CD4-positive, alpha-beta T cell (primary cell): Measurements from ENCODE around the gene GLIS1. TPM values are rescaled to one million over a fixed set of nuclear protein-coding genes. Genes with fewer than 3 reads are reported as not detected.

ENCODE experiments used
- ATAC-seq: fragments of 200-7000 bp; cut with Tn5 transposase; one replicate; pipeline ENCODE4 v1.10.0; 2022; ENCODE audit warnings: mild to moderate bottlenecking; ENCODE audit not compliant: poor library complexity
- CTCF ChIA-PET: fragments of 350-600 bp; sonication (Branson Sonifier 250); formaldehyde crosslinking; loops from one replicate; lab custom pipeline; 2021; ENCODE audit warnings: antibody characterized with exemption, inconsistent platforms; lab: Charles Lee
- POLR2A ChIA-PET: fragments of 350-600 bp; sonication (Branson Sonifier 250); formaldehyde crosslinking; loops from one replicate; lab custom pipeline; 2021; ENCODE audit warnings: antibody characterized with exemption, inconsistent platforms; lab: Charles Lee
- DNase-seq, 14 experiments: peaks; one replicate each; pipeline ENCODE4 v3.0.0-alpha.2; 2013 to 2020; ENCODE audit warnings: mixed read lengths in 2 of 14
- H3K27ac ChIP-seq, 2 donors: one replicate each; pipeline versions ENCODE4 v1.5.1 to v1.7.0; 2013; ENCODE audit warnings: low read length in 2 of 2, low read depth in 1 of 2, mild to moderate bottlenecking in 1 of 2
- H3K27me3 ChIP-seq, 2 experiments: 1 replicate in 1 of 2; 2 replicates in 1 of 2; pipeline versions ENCODE4 v1.6.1 to v1.7.0; 2013; ENCODE audit warnings: low read length in 2 of 2, control low read depth in 1 of 2, mild to moderate bottlenecking in 1 of 2, moderate library complexity in 1 of 2; ENCODE audit not compliant: insufficient read depth in 2 of 2, control insufficient read depth in 1 of 2
- H3K36me3 ChIP-seq: one replicate; pipeline ENCODE4 v1.6.1; 2013; ENCODE audit warnings: low read length, control low read depth; ENCODE audit not compliant: insufficient read depth
- H3K4me1 ChIP-seq: one replicate; pipeline ENCODE4 v1.6.1; 2013; ENCODE audit warnings: low read length, control low read depth; ENCODE audit not compliant: insufficient read depth
- H3K4me3 ChIP-seq: one replicate; pipeline ENCODE4 v1.5.1; 2013; ENCODE audit warnings: mild to moderate bottlenecking, low read length, moderate library complexity
- H3K9me3 ChIP-seq, 2 experiments: 1 replicate in 1 of 2; 2 replicates in 1 of 2; pipeline versions ENCODE4 v1.6.1 to v1.7.0; 2013; ENCODE audit warnings: low read length in 2 of 2, mild to moderate bottlenecking in 2 of 2, control low read depth in 1 of 2, moderate library complexity in 1 of 2; ENCODE audit not compliant: control insufficient read depth in 1 of 2, insufficient read depth in 1 of 2
- H3K27ac Mint-ChIP-seq: one replicate; pipeline ENCODE4 v1.8.0; 2020; ENCODE audit warnings: mixed read lengths
- H3K27me3 Mint-ChIP-seq: one replicate; pipeline ENCODE4 v1.8.0; 2021; ENCODE audit warnings: mixed read lengths
- H3K36me3 Mint-ChIP-seq: one replicate; pipeline ENCODE4 v1.8.0; 2021; ENCODE audit warnings: low read depth, mixed read lengths
- H3K4me1 Mint-ChIP-seq: one replicate; pipeline ENCODE4 v1.8.0; 2021; ENCODE audit warnings: low read depth, mixed read lengths
- H3K4me3 Mint-ChIP-seq: one replicate; pipeline ENCODE4 v1.8.0; 2020; ENCODE audit warnings: mild to moderate bottlenecking, mixed read lengths
- H3K9me3 Mint-ChIP-seq: one replicate; pipeline ENCODE4 v1.8.0; 2020; ENCODE audit warnings: mixed read lengths
- intact Hi-C, 2 experiments: fragments of 100-400 bp; cut with DNase I in 1 of 2; cut with micrococcal nuclease in 1 of 2; formaldehyde crosslinking; loops; one replicate each; pipeline versions ENCODE4 v1.15.1 to v1.9.0; 2023 to 2025; cut with DNase I, micrococcal nuclease
- total RNA-seq, 174 experiments: library from RNA in 2 of 174; stranded (reverse) in 2 of 174; gene quantifications; one replicate each; pipeline ENCODE4 v1.2.3 and lab custom pipeline; 2021 to 2026
- TF ChIP-seq, protein P1 (sequence below): fragments of 200-600 bp; IDR thresholded peaks from one replicate; pipeline ENCODE4 v1.8.0; 2022; ENCODE audit warnings: antibody characterized with exemption, mild to moderate bottlenecking

Gene GLIS1
- total RNA-seq, 2 experiments from 2014 or later: not detected

DNA sequence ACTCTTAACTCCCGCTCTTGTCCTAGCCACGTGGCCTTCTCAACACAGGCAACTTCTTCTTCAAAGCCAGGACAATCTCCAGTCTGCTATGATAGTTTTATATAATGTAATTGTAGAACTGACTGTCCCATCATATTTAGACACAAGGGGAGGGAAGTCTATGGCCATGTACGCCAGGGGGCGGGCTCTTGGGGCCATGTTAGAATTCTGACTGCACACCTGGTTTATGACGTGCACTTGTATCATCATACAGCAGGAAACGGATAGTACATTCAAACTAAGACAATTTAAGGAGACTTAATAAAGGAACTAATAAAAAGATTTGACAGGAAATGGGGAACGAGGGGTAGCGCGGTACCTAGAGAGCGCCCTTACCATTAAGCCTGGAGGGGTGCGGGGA is 258.3 kb downstream of the GLIS1 start:
- TF ChIP-seq, protein P1, sequence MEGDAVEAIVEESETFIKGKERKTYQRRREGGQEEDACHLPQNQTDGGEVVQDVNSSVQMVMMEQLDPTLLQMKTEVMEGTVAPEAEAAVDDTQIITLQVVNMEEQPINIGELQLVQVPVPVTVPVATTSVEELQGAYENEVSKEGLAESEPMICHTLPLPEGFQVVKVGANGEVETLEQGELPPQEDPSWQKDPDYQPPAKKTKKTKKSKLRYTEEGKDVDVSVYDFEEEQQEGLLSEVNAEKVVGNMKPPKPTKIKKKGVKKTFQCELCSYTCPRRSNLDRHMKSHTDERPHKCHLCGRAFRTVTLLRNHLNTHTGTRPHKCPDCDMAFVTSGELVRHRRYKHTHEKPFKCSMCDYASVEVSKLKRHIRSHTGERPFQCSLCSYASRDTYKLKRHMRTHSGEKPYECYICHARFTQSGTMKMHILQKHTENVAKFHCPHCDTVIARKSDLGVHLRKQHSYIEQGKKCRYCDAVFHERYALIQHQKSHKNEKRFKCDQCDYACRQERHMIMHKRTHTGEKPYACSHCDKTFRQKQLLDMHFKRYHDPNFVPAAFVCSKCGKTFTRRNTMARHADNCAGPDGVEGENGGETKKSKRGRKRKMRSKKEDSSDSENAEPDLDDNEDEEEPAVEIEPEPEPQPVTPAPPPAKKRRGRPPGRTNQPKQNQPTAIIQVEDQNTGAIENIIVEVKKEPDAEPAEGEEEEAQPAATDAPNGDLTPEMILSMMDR: no peak
- H3K4me3 ChIP-seq: no peak overlapping the region
- ChIA-PET POLR2A (no interaction called here), CTCF (no interaction called here)
- no peaks in the 10 kb centered on the region for H3K9me3 Mint-ChIP-seq
- no peaks in the 10 kb centered on the region for H3K4me1 Mint-ChIP-seq
- intact Hi-C loops: loop anchor here in 1 of 2 experiments (10.0 kb wide), 1 partner anchor 1334 kb away; no protein-coding TSS in a partner anchor
- H3K36me3 Mint-ChIP-seq: no peaks in the 10 kb centered on the region
- DNase-seq (no peak), ATAC-seq (no peak)
- H3K27ac ChIP-seq: no peak overlapping the region
- no peak overlapping the region for H3K4me3 Mint-ChIP-seq
- peaks cover 0 to 8% of the 10 kb centered on the region in 2 experiments for H3K27me3 ChIP-seq
- peaks cover 5% of the 10 kb centered on the region for H3K4me1 ChIP-seq
- peaks cover 14% of the 10 kb centered on the region for H3K27me3 Mint-ChIP-seq
- H3K36me3 ChIP-seq: no peaks in the 10 kb centered on the region
- no peak overlapping the region for H3K27ac Mint-ChIP-seq
- H3K9me3 ChIP-seq: peaks cover 0 to 3% of the 10 kb centered on the region in 2 experiments

DNA sequence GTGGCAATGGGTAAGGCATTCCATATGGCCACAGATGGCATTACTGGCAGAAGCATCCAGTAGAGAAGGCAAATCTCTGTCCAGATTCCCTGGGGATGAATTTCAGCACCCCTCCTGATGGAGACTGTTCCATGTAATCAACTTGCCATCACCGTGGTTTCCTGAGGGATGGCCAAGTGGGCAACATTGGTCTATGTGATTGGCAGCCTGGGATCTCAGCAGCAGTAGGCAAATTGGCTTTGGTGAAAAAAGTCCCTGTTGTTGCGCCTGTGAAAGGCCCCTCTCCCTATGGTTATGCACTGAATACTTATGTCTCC is 260.5 kb downstream of the GLIS1 start:
- H3K9me3 ChIP-seq: no peaks in the 10 kb centered on the region
- Mint-ChIP-seq H3K9me3 (no peaks in the 10 kb centered on the region), H3K4me1 (no peaks in the 10 kb centered on the region), H3K36me3 (no peaks in the 10 kb centered on the region), H3K27me3 (no peaks in the 10 kb centered on the region), H3K27ac (no peak overlapping the region), H3K4me3 (no peak overlapping the region)
- no peaks in the 10 kb centered on the region for H3K27me3 ChIP-seq
- no peak for DNase-seq
- H3K4me1 ChIP-seq: no peaks in the 10 kb centered on the region
- no peak overlapping the region for H3K27ac ChIP-seq
- ATAC-seq: no peak
- POLR2A ChIA-PET: no interaction called here
- TF ChIP-seq, protein P1: no peak
- intact Hi-C loops: no loop called here
- H3K4me3 ChIP-seq: no peak overlapping the region
- H3K36me3 ChIP-seq: no peaks in the 10 kb centered on the region
- CTCF ChIA-PET: no interaction called here

DNA sequence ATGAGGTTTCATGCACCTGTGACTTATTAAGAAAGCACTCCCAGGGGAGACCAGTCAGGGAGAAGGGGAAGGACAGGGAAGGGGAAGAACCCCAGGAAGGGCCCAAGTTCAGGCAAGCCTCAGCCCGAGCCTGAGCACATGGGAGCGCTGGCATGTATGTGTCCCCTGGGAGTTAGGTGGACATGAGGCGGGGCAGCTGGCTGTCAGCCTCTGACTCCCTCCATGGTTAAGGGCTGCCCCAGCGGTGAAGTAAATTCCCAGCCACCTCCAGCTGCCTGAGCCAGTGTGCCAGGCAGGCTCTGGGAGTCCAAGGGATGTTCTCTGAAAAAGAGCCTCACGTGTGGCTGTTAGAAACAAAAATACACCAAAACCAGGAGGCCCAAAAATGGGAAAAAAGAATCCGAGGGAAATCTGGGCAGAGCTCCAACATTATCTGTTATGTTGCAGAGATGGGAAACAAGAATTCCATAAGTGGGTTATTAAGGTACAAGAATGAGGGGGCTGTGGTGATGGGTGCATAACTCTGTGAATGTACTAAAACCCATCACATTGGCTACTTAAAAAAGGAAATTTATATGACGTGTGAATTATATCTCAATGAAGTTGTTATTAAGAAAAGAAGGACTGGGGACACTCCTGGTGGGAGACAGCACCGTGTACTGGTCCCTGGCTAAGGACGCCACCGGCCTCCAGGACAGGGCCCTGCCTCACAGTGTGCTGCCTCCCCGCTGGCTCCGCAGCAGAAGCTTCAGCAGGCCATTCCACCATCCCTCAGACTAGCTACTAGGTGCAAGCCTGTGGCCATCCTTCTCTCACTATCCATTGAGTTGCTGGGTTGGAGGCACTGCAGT is 261.1 kb downstream of the GLIS1 start:
- no peaks in the 10 kb centered on the region for H3K4me1 Mint-ChIP-seq
- POLR2A ChIA-PET: no interaction called here
- intact Hi-C loops: no loop called here
- H3K9me3 Mint-ChIP-seq: no peaks in the 10 kb centered on the region
- no peaks in the 10 kb centered on the region for H3K9me3 ChIP-seq
- CTCF ChIA-PET: interaction anchor here (0.5 kb wide), 1 partner anchor 207 kb away, joined by 3 read pairs; no protein-coding TSS in a partner anchor
- H3K27me3 Mint-ChIP-seq: no peaks in the 10 kb centered on the region
- no peak overlapping the region for H3K27ac Mint-ChIP-seq
- ATAC-seq (no peak), DNase-seq (no peak)
- no peaks in the 10 kb centered on the region for H3K36me3 Mint-ChIP-seq
- no peaks in the 10 kb centered on the region for H3K27me3 ChIP-seq
- H3K4me1 ChIP-seq: no peaks in the 10 kb centered on the region
- H3K4me3 Mint-ChIP-seq: no peak overlapping the region
- H3K27ac ChIP-seq: no peak overlapping the region
- no peak overlapping the region for H3K4me3 ChIP-seq
- no peaks in the 10 kb centered on the region for H3K36me3 ChIP-seq
- TF ChIP-seq, protein P1: no peak
